Psoas muscle (tissue), 8 donors: Measurements from ENCODE around the gene IKZF1. TPM values are rescaled to one million over a fixed set of nuclear protein-coding genes. Genes with fewer than 3 reads are reported as not detected.

Experiments used
- ATAC-seq, 4 donors: fragments of 200-7000 bp; cut with Tn5 transposase; one replicate each; pipeline ENCODE4 v1.9.1; 2020; ENCODE audit warnings: moderate library complexity in 3 of 4, mild to moderate bottlenecking in 2 of 4
- DNase-seq, 2 donors: peaks; one replicate each; pipeline ENCODE4 v3.0.0-alpha.2; 2020
- H3K27ac ChIP-seq: fragments of 200-600 bp; one replicate; pipeline ENCODE4 v1.8.0; 2022
- H3K27me3 ChIP-seq, 3 donors: fragments of 200-600 bp in 1 of 3; one replicate each; pipeline versions ENCODE4 v1.6.1 to v1.8.0; 2013 to 2022; ENCODE audit warnings: low read length in 2 of 3, mild to moderate bottlenecking in 2 of 3, moderate library complexity in 1 of 3; ENCODE audit not compliant: insufficient read depth in 3 of 3
- H3K36me3 ChIP-seq, 2 donors: fragments of 200-600 bp in 1 of 2; one replicate each; pipeline versions ENCODE4 v1.6.1 to v1.8.0; 2013 to 2022; ENCODE audit warnings: low read depth in 1 of 2, mild to moderate bottlenecking in 1 of 2, moderate library complexity in 1 of 2; ENCODE audit not compliant: insufficient read depth in 1 of 2
- H3K4me1 ChIP-seq: fragments of 200-600 bp; one replicate; pipeline ENCODE4 v1.8.0; 2022
- H3K4me3 ChIP-seq: fragments of 200-600 bp; one replicate; pipeline ENCODE4 v1.8.0; 2022; ENCODE audit warnings: mild to moderate bottlenecking
- H3K9me3 ChIP-seq: fragments of 200-600 bp; one replicate; pipeline ENCODE4 v1.8.0; 2022
- WGBS, 3 donors: extraction: QIAGEN DNeasy Blood & Tissue Kit; methylation state at CpG; one replicate each; pipeline versions ENCODE4 v1.1.6 to v1.1.7; 2013; 5-methylcytosine and 5-hydroxymethylcytosine counted together
- intact Hi-C, 2 donors: fragments of 100-400 bp; cut with DNase I; formaldehyde crosslinking; loops; one replicate each; pipeline versions ENCODE4 v1.11.0 to v1.14.2; 2022
- polyA plus RNA-seq, 3 donors: library from polyadenylated mRNA; stranded (reverse); fragments of 200-250 nt; gene quantifications; one replicate each; pipeline ENCODE4 v1.2.3, GENCODE V29; 2013
- total RNA-seq, 4 donors: library from RNA; stranded (reverse); fragmentation: NEBNext Ultra II Directional in 2 of 4; extraction: Animal tissue kit (Norgen Biotek cat#: 25700) in 2 of 4; gene quantifications; one replicate each; pipeline versions ENCODE4 v1.2.1 to v1.2.4, GENCODE V29; 2021 to 2023
- TF ChIP-seq, protein P1 (sequence below): fragments of 200-600 bp; IDR thresholded peaks from one replicate; pipeline ENCODE4 v1.8.0; 2022; ENCODE audit warnings: antibody characterized with exemption
- donor health status: healthy with polysubstance abuse.
- donor health status: DM: no; HTN: no; CAD: no; lungs with moderate emphysema.
- donor health status: Bipolar disorder and iron deficiency.
- donor health status: healthy.
- donor health status: DM: yes; HTN: yes; CAD: no.
- donor health status: DM: no; HTN: no; CAD: no.
- donor health status: DM: no; HTN: no; CAD: no.
- donor health status: DM: yes; HTN: yes; CAD: no.

Gene IKZF1
- total and polyA plus RNA-seq, 7 donors, result 0.18 to 2.0 (median 1.1) TPM

DNA sequence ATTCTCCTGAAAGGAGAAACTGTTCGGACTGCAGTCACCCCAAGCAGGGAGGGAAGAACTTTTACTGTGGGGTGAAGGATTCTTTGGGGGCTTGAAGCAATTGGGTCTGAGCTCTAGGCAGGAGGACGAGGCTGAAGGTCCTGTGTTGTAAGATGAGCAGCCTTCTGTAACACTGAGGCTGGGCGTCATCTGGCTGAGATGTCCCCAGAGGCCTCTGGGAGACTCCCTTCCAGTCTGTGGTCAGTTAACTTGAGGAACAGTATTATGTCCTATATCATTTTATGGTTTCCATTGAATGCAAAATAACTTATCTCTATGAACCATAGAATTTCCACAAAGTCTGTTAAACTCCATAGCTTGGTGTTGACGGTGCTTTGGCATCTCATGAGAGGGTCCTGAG, 119.3 kb downstream of the IKZF1 start:
- no peak overlapping the region for H3K27ac ChIP-seq
- TF ChIP-seq, protein P1, sequence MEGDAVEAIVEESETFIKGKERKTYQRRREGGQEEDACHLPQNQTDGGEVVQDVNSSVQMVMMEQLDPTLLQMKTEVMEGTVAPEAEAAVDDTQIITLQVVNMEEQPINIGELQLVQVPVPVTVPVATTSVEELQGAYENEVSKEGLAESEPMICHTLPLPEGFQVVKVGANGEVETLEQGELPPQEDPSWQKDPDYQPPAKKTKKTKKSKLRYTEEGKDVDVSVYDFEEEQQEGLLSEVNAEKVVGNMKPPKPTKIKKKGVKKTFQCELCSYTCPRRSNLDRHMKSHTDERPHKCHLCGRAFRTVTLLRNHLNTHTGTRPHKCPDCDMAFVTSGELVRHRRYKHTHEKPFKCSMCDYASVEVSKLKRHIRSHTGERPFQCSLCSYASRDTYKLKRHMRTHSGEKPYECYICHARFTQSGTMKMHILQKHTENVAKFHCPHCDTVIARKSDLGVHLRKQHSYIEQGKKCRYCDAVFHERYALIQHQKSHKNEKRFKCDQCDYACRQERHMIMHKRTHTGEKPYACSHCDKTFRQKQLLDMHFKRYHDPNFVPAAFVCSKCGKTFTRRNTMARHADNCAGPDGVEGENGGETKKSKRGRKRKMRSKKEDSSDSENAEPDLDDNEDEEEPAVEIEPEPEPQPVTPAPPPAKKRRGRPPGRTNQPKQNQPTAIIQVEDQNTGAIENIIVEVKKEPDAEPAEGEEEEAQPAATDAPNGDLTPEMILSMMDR, result no peak
- no peak overlapping the region for H3K4me3 ChIP-seq
- no peak for DNase-seq
- no peaks in the 10 kb centered on the region for H3K36me3 ChIP-seq
- no peaks in the 10 kb centered on the region for H3K4me1 ChIP-seq
- no peaks in the 10 kb centered on the region for H3K9me3 ChIP-seq
- ATAC-seq, result no peak
- intact Hi-C loops, result loop anchor here in 1 of 2 donors (5.0 kb wide), 1 partner anchor 217 kb away; no protein-coding TSS in a partner anchor
- 47 to 67% (median 49%) methylated on average over 4 of the region's 4 CpGs for WGBS, 3 donors
- H3K27me3 ChIP-seq, result no peaks in the 10 kb centered on the region

DNA sequence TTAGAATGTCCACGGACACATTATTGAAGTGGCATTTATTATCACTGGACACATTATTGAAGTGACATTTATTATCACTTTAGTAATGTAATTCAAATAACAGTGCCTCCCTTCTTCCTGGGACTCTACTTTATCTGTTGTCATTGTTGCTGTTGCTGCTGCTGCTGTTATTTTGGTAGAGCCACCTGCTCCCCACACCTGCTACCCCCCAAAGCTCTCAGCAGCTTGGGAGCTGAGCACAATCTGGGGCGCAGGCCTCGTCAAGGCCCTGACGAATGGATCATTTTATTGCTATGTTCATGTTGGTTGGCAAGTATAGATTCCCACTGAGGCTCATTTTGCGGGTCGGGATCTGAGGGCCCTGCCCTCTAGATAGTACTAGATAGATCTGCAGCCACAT, 120.8 kb downstream of the IKZF1 start:
- DNase-seq (no peak), ATAC-seq (no peak)
- Histone ChIP-seq H3K27ac (no peak overlapping the region), H3K9me3 (no peaks in the 10 kb centered on the region), H3K36me3 (no peaks in the 10 kb centered on the region), H3K4me1 (no peaks in the 10 kb centered on the region), H3K27me3 (no peaks in the 10 kb centered on the region), H3K4me3 (no peak overlapping the region)
- 85 to 90% (median 87%) methylated on average over 6 of the region's 6 CpGs for WGBS, 3 donors
- intact Hi-C loops, result no loop called here
- TF ChIP-seq, protein P1, result no peak

DNA sequence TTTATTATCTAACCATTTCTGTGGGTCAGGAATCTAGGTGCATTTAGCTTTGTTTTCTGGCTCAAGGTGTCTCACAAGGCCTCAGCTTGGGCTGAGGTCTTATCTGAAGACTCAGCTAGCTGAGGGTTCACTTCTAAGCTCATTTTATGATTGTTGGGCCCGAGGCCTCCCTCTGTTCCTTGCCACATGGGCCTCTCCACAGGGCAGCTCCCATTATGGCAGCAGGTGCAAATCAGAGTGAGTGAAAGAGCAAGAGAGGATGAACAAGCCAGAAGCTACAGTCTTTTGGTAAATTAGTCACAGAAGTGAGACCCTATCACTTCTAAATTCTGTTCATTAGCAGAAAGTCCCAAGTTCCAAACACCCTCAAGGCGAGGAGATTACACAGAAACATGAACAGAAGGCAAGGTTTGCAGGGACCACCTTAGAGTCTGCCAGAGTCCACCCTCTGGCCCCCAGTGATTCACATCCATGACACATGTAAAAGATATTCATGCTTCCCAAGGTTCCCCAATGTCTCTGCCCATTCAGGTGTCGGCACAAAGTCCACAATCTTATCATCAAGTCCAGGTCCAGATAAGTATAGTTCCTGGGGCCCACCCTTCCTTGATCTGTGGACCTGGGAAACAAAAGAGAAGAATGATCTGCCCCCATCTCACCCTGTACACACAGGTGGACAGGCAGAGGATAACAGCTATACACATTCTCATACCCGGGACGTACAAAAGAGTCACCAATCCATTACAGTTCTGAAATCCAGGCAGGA, 121.9 kb downstream of the IKZF1 start:
- TF ChIP-seq, protein P1, result no peak
- Histone ChIP-seq H3K4me3 (no peak overlapping the region), H3K27me3 (no peaks in the 10 kb centered on the region), H3K36me3 (no peaks in the 10 kb centered on the region), H3K9me3 (no peaks in the 10 kb centered on the region), H3K4me1 (no peaks in the 10 kb centered on the region), H3K27ac (no peak overlapping the region)
- 90 to 92% (median 90%) methylated on average over 5 of the region's 5 CpGs for WGBS, 3 donors
- no peak for DNase-seq
- intact Hi-C loops, result no loop called here
- no peak for ATAC-seq

DNA sequence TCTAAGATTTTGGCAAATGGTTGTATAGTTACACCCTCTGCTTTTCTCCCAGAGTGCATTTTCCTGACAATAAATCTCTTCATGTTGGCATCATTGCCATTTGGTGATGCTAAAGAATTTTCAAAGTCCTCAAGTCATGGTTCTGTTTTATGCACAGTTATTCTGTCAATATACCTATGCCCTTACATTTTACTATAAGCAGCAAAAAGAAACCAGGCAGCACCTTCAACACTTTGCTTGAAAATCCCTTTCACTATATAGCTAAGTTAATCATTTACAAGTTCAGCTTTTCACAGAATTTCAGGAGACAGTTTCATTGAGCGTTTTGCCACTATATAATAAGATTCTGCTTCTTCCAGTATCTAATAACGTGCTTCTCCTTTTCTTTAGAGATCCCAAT, 123.0 kb downstream of the IKZF1 start:
- Histone ChIP-seq H3K27me3 (no peaks in the 10 kb centered on the region), H3K4me1 (no peaks in the 10 kb centered on the region), H3K27ac (no peak overlapping the region), H3K4me3 (no peak overlapping the region), H3K9me3 (no peaks in the 10 kb centered on the region), H3K36me3 (no peaks in the 10 kb centered on the region)
- DNase-seq (no peak), ATAC-seq (no peak)
- intact Hi-C loops, result no loop called here
- WGBS, 3 donors, result 83 to 85% (median 84%) methylated on average over 2 of the region's 2 CpGs
- TF ChIP-seq, protein P1, result no peak

DNA sequence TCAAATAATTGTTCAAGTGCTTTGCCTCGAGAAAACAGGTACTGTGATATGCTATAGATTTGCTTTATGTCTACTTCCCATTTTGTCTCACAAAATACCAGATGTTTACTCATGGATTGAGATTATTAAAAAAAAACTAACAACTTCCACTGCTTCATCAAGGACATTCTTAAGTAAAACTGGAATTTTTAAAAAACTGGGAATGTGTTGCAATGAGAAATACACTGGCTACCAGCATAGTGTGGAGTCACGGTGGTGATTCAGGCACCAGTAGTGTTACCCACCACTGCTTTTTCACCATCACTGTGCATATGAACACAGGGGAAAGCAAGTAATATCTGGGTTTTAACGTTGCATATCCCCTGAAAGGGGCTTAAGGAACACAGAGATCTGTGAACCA, 124.4 kb downstream of the IKZF1 start:
- 73 to 85% (median 78%) methylated on average over 3 of the region's 3 CpGs for WGBS, 3 donors
- no peak for DNase-seq
- H3K4me1 ChIP-seq, result no peaks in the 10 kb centered on the region
- no peak for ATAC-seq
- intact Hi-C loops, result no loop called here
- TF ChIP-seq, protein P1, result no peak
- no peak overlapping the region for H3K4me3 ChIP-seq
- H3K36me3 ChIP-seq, result no peaks in the 10 kb centered on the region
- H3K27ac ChIP-seq, result no peak overlapping the region
- H3K9me3 ChIP-seq, result no peaks in the 10 kb centered on the region
- no peaks in the 10 kb centered on the region for H3K27me3 ChIP-seq
